Measurements from ENCODE around the gene KCNK5. TPM values are rescaled to one million over a fixed set of nuclear protein-coding genes. Genes with fewer than 3 reads are reported as not detected.
A peak's percentile ranks its signal among the peaks of the same experiment; 100 is the strongest.

The KCNK5 gene
- total RNA-seq, 1 donor from 2014 or later = 33.8 TPM

- intact Hi-C loops (cut with micrococcal nuclease) = no loop called here
- Mint-ChIP-seq H3K27ac (no peak overlapping the region), H3K36me3 (ENCODE audit: low read depth) (peaks cover 28% of the 10 kb centered on the region), H3K27me3 (no peaks in the 10 kb centered on the region), H3K4me3 (no peak overlapping the region), H3K4me1 (no peaks in the 10 kb centered on the region), H3K9me3 (peaks cover 19% of the 10 kb centered on the region)
- no peak for DNase-seq
Measured at GRCh38 chr6:39178804-39179203, 50.5 kb downstream of the KCNK5 start.

- Mint-ChIP-seq H3K4me3 (no peak overlapping the region), H3K27ac (no peak overlapping the region), H3K9me3 (peaks cover 19% of the 10 kb centered on the region), H3K27me3 (no peaks in the 10 kb centered on the region), H3K4me1 (no peaks in the 10 kb centered on the region), H3K36me3 (ENCODE audit: low read depth) (peaks cover 23% of the 10 kb centered on the region)
- intact Hi-C loops (cut with micrococcal nuclease) = no loop called here
- no peak for DNase-seq
Measured at GRCh38 chr6:39178235-39178634, 51.0 kb downstream of the KCNK5 start.

DNA sequence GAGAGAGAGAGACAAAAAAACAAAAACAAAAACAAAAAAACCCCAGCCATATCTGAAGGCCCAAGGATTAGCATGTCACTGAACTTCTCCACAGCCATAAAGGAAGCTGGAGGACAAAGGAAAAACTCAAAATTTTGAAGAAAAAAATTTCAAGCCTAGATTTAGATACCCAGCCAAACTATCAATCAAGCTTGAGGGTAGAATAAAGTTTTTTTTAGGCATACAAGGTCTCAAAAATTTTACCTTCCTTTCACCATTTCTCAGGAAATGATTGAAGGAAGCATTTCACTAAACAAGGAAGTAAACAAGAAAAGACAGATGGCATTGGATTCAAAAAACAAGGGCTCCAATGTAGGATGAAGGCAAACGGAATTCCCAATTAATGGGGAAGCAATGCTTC, 52.1 kb downstream of the KCNK5 start:
- Mint-ChIP-seq H3K36me3 (ENCODE audit: low read depth) (peaks cover 21% of the 10 kb centered on the region), H3K27me3 (no peaks in the 10 kb centered on the region), H3K4me1 (no peaks in the 10 kb centered on the region), H3K9me3 (peaks cover 19% of the 10 kb centered on the region), H3K4me3 (no peak overlapping the region), H3K27ac (no peak overlapping the region)
- DNase-seq = no peak
- intact Hi-C loops (cut with micrococcal nuclease) = no loop called here

GRCh38 chr6:39173270-39173669, 56.0 kb downstream of the KCNK5 start:
- no peak overlapping the region for H3K4me3 Mint-ChIP-seq
- DNase-seq = no peak
- H3K4me1 Mint-ChIP-seq = peaks cover 2% of the 10 kb centered on the region
- H3K9me3 Mint-ChIP-seq = peaks cover 12% of the 10 kb centered on the region
- intact Hi-C loops (cut with micrococcal nuclease) = no loop called here
- no peak overlapping the region for H3K27ac Mint-ChIP-seq
- H3K27me3 Mint-ChIP-seq = no peaks in the 10 kb centered on the region
- peaks cover 18% of the 10 kb centered on the region for H3K36me3 Mint-ChIP-seq (ENCODE audit: low read depth)

GRCh38 chr6:39172377-39172757, 56.9 kb downstream of the KCNK5 start:
- no peak overlapping the region for H3K27ac Mint-ChIP-seq
- peaks cover 2% of the 10 kb centered on the region for H3K4me1 Mint-ChIP-seq
- peaks cover 6% of the 10 kb centered on the region for H3K9me3 Mint-ChIP-seq
- no peak overlapping the region for H3K4me3 Mint-ChIP-seq
- no peaks in the 10 kb centered on the region for H3K27me3 Mint-ChIP-seq
- DNase-seq = no peak
- H3K36me3 Mint-ChIP-seq (ENCODE audit: low read depth) = peaks cover 15% of the 10 kb centered on the region
- intact Hi-C loops (cut with micrococcal nuclease) = no loop called here

- H3K27me3 Mint-ChIP-seq = no peaks in the 10 kb centered on the region
- H3K4me1 Mint-ChIP-seq = peaks cover 5% of the 10 kb centered on the region
- no peak overlapping the region for H3K4me3 Mint-ChIP-seq
- no peak for DNase-seq
- H3K27ac Mint-ChIP-seq = no peak overlapping the region
- intact Hi-C loops (cut with micrococcal nuclease) = no loop called here
- H3K9me3 Mint-ChIP-seq = peaks cover under 1% of the 10 kb centered on the region
- H3K36me3 Mint-ChIP-seq (ENCODE audit: low read depth) = peaks cover 13% of the 10 kb centered on the region
Measured at GRCh38 chr6:39171489-39172376, 57.5 kb downstream of the KCNK5 start.

DNA sequence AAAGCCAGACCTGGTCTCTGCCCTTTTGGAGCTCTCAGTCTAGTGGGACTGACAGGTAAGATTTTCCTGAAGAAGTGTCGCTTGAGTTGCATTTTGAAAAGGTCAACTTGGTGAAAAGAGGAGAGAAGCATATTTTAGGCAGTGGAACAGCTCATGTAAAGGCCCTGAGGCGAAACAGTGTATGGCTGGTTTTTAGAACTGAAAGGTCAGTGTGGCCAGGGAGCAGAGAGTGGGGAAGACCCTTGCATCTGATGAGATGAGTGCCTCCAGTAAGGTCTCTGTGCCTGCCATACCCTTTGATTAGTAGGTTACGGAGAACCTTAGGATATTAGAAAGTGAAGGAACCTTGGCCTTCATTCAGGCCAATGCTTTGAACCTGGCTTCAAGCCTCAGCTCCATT, 58.4 kb downstream of the KCNK5 start:
- no peak overlapping the region for H3K4me3 Mint-ChIP-seq
- H3K27ac Mint-ChIP-seq = no peak overlapping the region
- H3K4me1 Mint-ChIP-seq = peaks cover 8% of the 10 kb centered on the region
- intact Hi-C loops (cut with micrococcal nuclease) = no loop called here
- no peaks in the 10 kb centered on the region for H3K9me3 Mint-ChIP-seq
- DNase-seq = no peak
- no peaks in the 10 kb centered on the region for H3K27me3 Mint-ChIP-seq
- H3K36me3 Mint-ChIP-seq (ENCODE audit: low read depth) = peaks cover 12% of the 10 kb centered on the region

DNA sequence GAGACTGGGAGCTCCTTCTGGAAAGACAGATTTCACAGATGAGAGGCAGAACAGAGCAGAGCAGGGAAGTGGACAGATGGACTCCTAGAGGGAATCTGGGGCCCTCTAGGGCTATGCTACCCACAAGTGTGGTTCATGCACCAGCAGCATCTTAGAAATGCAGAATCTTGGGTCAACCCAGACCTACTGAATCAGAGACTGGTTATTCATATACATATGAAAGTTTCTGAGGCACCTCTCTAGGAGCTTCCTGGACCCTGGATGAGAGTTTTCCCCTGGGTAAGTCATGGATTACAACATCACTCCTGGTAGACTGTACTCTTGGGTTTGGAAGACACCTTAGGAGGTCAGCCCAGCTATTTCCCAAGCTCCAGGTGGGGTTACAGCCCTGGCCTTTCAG, 58.9 kb downstream of the KCNK5 start:
- DNase-seq = no peak
- intact Hi-C loops (cut with micrococcal nuclease) = no loop called here
- Mint-ChIP-seq H3K36me3 (ENCODE audit: low read depth) (peaks cover 12% of the 10 kb centered on the region), H3K27ac (no peak overlapping the region), H3K9me3 (no peaks in the 10 kb centered on the region), H3K27me3 (no peaks in the 10 kb centered on the region), H3K4me3 (no peak overlapping the region), H3K4me1 (peaks cover 8% of the 10 kb centered on the region)

DNA sequence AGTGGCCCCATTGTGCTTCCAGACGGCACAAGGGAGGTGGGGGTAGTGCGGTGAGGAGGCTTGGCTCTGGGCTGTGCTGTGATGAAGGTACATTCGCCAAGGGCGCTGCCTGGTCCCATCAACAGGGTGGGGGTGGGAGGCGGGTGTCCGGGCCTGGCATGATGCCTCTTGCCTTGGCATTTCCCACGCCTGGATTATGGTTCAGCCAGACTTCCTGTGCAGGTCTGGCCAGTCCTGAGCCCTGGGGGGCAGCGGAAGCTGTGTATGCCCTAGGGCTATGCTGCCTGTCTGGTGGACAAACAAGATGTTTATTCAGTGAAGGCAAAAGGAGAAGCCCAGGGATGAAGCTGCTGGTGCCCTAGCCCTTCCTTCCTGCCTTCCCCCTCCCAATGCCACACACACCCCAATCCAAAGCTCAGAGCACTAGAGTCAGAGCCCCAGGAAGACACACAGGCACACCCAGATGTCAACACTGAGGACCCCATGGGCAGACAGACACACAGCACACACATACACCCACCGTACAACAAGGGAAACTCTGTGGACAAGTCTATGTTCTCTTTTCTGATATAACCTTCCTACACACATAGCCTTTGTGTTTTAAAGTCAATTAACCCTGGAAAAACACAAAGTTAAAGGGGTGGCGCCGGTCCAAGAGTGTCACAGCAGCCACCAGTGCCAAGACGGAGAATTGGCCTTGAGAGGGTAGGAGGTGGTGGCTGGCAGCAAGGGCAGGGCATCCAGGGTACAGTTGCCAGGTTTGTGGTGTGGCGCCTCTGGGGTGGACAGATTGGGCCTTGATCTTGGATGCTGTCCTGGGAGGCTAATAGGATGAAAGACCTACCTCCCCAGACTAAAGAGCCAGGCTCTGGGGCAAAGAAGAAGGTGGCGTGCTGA, 59.6 kb downstream of the KCNK5 start:
- peaks cover 8% of the 10 kb centered on the region for H3K4me1 Mint-ChIP-seq
- no peaks in the 10 kb centered on the region for H3K27me3 Mint-ChIP-seq
- DNase-seq = no peak
- H3K4me3 Mint-ChIP-seq = no peak overlapping the region
- no peak overlapping the region for H3K27ac Mint-ChIP-seq
- intact Hi-C loops (cut with micrococcal nuclease) = loop anchor here (5.0 to 10.0 kb wide), 2 partner anchors 195 to 297 kb away; no protein-coding TSS in a partner anchor
- no peaks in the 10 kb centered on the region for H3K9me3 Mint-ChIP-seq
- H3K36me3 Mint-ChIP-seq (ENCODE audit: low read depth) = peaks cover 12% of the 10 kb centered on the region

- Mint-ChIP-seq H3K9me3 (no peaks in the 10 kb centered on the region), H3K27me3 (no peaks in the 10 kb centered on the region), H3K4me1 (peaks cover 8% of the 10 kb centered on the region), H3K36me3 (ENCODE audit: low read depth) (peaks cover 10% of the 10 kb centered on the region), H3K4me3 (no peak overlapping the region), H3K27ac (no peak overlapping the region)
- intact Hi-C loops (cut with micrococcal nuclease) = loop anchor here (5.0 to 10.0 kb wide), 2 partner anchors 193 to 296 kb away; no protein-coding TSS in a partner anchor
- no peak for DNase-seq
Measured at GRCh38 chr6:39167866-39168625, 61.2 kb downstream of the KCNK5 start.

GRCh38 chr6:39167321-39167720, 62.0 kb downstream of the KCNK5 start:
- Mint-ChIP-seq H3K4me1 (peaks cover 8% of the 10 kb centered on the region), H3K36me3 (ENCODE audit: low read depth) (peaks cover 10% of the 10 kb centered on the region)

GRCh38 chr6:39166912-39167290, 62.4 kb downstream of the KCNK5 start:
- H3K9me3 Mint-ChIP-seq = no peaks in the 10 kb centered on the region
- no peak overlapping the region for H3K4me3 Mint-ChIP-seq
- H3K27ac Mint-ChIP-seq = no peak overlapping the region
- H3K4me1 Mint-ChIP-seq = peaks cover 8% of the 10 kb centered on the region
- DNase-seq = no peak
- intact Hi-C loops (cut with micrococcal nuclease) = loop anchor here (1.0 to 10.0 kb wide), 3 partner anchors 136 to 295 kb away; no protein-coding TSS in a partner anchor
- no peaks in the 10 kb centered on the region for H3K27me3 Mint-ChIP-seq
- peaks cover 10% of the 10 kb centered on the region for H3K36me3 Mint-ChIP-seq (ENCODE audit: low read depth)

More at GRCh38 chr6:39167321-39167720, 62.0 kb downstream of the KCNK5 start:
- no peak overlapping the region for H3K27ac Mint-ChIP-seq
- H3K27me3 Mint-ChIP-seq = no peaks in the 10 kb centered on the region
- H3K4me3 Mint-ChIP-seq = no peak overlapping the region
- no peaks in the 10 kb centered on the region for H3K9me3 Mint-ChIP-seq
- DNase-seq = no peak
- intact Hi-C loops (cut with micrococcal nuclease) = loop anchor here (5.0 to 10.0 kb wide), 2 partner anchors 193 to 295 kb away; no protein-coding TSS in a partner anchor

DNA sequence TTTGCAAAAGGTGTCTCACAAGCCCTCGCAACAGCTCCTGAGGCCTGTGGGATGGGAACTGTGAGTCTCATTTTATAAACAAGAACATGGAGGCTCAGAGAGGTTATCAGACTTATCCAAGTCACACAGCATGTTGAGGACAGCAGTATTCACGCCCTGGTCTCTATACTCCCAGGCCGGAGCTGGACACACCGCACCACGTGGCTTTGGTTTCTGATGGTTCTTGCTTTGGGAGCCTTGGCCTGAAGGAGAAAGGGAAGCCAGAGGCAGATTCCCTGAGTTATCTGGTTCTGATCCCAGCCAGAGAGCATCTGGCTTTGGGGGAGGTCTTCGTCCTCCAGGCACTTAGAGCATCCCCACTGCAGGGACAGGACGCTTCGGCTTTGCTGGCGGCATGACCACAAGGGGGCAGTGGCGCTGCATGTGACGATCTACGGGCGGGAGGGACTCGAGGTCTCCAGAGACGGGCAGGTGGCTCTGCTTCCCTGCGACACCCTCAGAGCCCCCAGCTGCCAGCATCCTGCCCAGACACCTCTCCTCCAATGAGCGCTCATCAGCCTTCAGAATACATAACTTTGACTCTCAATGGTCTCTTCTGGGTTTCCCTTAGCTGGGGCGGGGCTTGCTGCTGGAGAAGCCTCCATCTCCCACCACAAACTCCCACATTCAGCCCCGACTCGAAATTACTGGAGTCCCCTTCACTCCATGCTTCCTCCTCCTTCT, 62.9 kb downstream of the KCNK5 start:
- Mint-ChIP-seq H3K4me1 (peaks cover 8% of the 10 kb centered on the region), H3K27ac (no peak overlapping the region), H3K27me3 (no peaks in the 10 kb centered on the region), H3K4me3 (no peak overlapping the region), H3K9me3 (no peaks in the 10 kb centered on the region), H3K36me3 (ENCODE audit: low read depth) (peaks cover 5% of the 10 kb centered on the region)
- peak; percentile 95 for DNase-seq
- intact Hi-C loops (cut with micrococcal nuclease) = loop anchor here (1.0 to 10.0 kb wide), 3 partner anchors 137 to 294 kb away; no protein-coding TSS in a partner anchor

All from activated CD4-positive, alpha-beta T cell treated with anti-CD3 and anti-CD28 coated beads, Interleukin-2, amount 10 ng/mL, durations not matched to agents 24 days and 14 days (primary cell).